ENCODE measurements around the gene C1orf174. TPM values are rescaled to one million over a fixed set of nuclear protein-coding genes. Genes with fewer than 3 reads are reported as not detected.
A peak's percentile ranks its signal among the peaks of the same experiment; 100 is the strongest.

Gene C1orf174
- total RNA-seq, 2 donors from 2014 or later, result 14.8 to 15.6 TPM

GRCh38 chr1:3910049-3910731 lies 10.1 kb upstream of the C1orf174 start:
- Histone ChIP-seq H3K4me3 (no peak overlapping the region), H3K36me3 (replicated peaks in 1 of 2; ENCODE audit: insufficient read depth in 1 of 2, low read depth in 2 of 2) (no peaks in the 10 kb centered on the region), H3K27ac (no peak overlapping the region), H3K9me3 (no peaks in the 10 kb centered on the region), H3K4me1 (peaks cover 10% of the 10 kb centered on the region), H3K27me3 (no peaks in the 10 kb centered on the region)
- intact Hi-C loops (cut with DNase I), result loop anchor here (5.0 kb wide), 1 partner anchor 1837 kb away; no protein-coding TSS in a partner anchor
- DNase-seq (peak in 1 of 4 donors; percentile 4), ATAC-seq (no peak)
- TF ChIP-seq, protein P1, sequence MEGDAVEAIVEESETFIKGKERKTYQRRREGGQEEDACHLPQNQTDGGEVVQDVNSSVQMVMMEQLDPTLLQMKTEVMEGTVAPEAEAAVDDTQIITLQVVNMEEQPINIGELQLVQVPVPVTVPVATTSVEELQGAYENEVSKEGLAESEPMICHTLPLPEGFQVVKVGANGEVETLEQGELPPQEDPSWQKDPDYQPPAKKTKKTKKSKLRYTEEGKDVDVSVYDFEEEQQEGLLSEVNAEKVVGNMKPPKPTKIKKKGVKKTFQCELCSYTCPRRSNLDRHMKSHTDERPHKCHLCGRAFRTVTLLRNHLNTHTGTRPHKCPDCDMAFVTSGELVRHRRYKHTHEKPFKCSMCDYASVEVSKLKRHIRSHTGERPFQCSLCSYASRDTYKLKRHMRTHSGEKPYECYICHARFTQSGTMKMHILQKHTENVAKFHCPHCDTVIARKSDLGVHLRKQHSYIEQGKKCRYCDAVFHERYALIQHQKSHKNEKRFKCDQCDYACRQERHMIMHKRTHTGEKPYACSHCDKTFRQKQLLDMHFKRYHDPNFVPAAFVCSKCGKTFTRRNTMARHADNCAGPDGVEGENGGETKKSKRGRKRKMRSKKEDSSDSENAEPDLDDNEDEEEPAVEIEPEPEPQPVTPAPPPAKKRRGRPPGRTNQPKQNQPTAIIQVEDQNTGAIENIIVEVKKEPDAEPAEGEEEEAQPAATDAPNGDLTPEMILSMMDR (IDR thresholded peaks at IDR 0.05), result no peak
- no peak for TF ChIP-seq POLR2A (IDR thresholded peaks at IDR 0.05)
- WGBS, 2 donors, result 70 to 79% methylated on average over 8 to 28 of the region's 30 CpGs

- H3K27ac ChIP-seq, result no peak overlapping the region
- no peaks in the 10 kb centered on the region for H3K27me3 ChIP-seq
- intact Hi-C loops (cut with DNase I), result loop anchor here (5.0 kb wide), 1 partner anchor 1838 kb away; no protein-coding TSS in a partner anchor
- no peak overlapping the region for H3K4me3 ChIP-seq
- H3K9me3 ChIP-seq, result no peaks in the 10 kb centered on the region
- ATAC-seq (no peak), DNase-seq (peak in 1 of 4 donors; percentile 2)
- TF ChIP-seq POLR2A (IDR thresholded peaks at IDR 0.05), result no peak
- TF ChIP-seq, protein P1 (IDR thresholded peaks at IDR 0.05), result no peak
- peaks cover 10% of the 10 kb centered on the region for H3K4me1 ChIP-seq
- no peaks in the 10 kb centered on the region for H3K36me3 ChIP-seq (replicated peaks in 1 of 2; ENCODE audit: insufficient read depth in 1 of 2, low read depth in 2 of 2)
- 53 to 62% methylated on average over 7 of the region's 7 CpGs for WGBS, 2 donors
These were observed 9.5 kb upstream of the C1orf174 start for GRCh38 chr1:3909615-3910014.

DNA sequence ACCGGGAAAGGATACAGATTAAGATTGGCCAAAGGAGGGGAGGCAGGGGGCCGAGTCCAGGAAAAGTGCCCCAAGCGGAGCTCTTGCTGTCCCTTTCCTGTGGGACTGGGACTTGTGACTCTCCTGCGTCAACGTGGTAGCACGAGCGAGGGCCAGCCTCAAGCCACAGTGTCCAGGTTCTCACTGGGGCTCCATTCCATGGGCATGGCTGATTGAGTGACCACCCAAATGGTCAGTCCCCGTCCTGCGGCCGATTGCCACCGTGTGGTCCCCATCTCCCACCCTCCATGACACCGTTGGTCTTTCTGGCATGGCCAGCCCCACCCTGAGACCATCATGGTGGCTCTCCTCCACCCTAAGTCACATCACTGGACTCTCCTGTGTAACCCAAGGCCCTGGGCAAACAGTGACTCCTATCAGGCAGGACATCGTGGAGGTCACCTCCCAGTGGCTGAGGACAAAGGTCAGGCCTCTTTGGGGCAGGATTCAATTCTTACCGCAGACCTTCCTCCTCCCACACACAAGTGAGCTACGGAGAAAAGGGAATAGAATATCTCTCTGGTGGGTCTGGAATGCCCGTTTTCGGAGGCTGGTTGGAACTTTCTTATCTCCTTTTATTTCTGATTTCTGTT lies 8.9 kb upstream of the C1orf174 start:
- no peak for TF ChIP-seq POLR2A (IDR thresholded peaks at IDR 0.05)
- TF ChIP-seq, protein P1 (IDR thresholded peaks at IDR 0.05), result no peak

DNA sequence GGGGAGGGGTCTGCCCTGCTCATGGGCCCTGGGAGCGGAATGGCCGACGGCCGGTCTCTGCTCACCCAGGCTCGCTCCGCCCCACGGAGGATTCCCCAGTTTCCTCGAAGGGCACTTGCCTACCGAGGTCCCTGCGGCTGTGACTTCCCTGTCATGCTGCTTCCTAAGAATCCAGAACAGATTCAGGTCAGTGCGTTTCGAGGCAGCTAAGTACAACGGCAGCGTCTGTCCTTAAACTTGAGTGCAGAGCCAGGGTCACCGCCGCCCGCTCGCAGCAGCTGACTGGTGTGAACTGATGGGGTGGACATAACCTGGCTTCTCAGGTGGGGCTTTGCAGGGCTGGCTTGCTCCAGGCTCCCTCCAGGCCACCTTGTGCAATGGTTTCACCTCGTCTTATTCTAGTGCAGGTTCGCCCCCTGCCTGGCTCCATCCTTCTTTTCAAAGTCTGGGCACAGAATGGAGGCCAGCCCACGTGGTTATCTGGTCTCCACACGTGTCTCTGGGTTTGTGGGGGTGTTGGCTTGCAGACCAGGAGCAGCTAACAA lies 7.6 kb upstream of the C1orf174 start:
- no peak for TF ChIP-seq POLR2A (IDR thresholded peaks at IDR 0.05)
- TF ChIP-seq, protein P1 (IDR thresholded peaks at IDR 0.05), result no peak
- 77 to 83% methylated on average over 7 to 22 of the region's 22 CpGs for WGBS, 2 donors
- DNase-seq (peak in 2 of 4 donors; percentile 3 to 4), ATAC-seq (no peak)
- intact Hi-C loops (cut with DNase I), result no loop called here
- Histone ChIP-seq H3K27me3 (no peaks in the 10 kb centered on the region), H3K4me3 (no peak overlapping the region), H3K9me3 (no peaks in the 10 kb centered on the region), H3K27ac (no peak overlapping the region), H3K4me1 (peaks cover 17% of the 10 kb centered on the region), H3K36me3 (replicated peaks in 1 of 2; ENCODE audit: insufficient read depth in 1 of 2, low read depth in 2 of 2) (no peaks in the 10 kb centered on the region)

More for the DNA sequence above, 8.9 kb upstream of the C1orf174 start:
- H3K27me3 ChIP-seq, result no peaks in the 10 kb centered on the region
- no peak overlapping the region for H3K4me3 ChIP-seq
- intact Hi-C loops (cut with DNase I), result no loop called here
- H3K27ac ChIP-seq, result no peak overlapping the region
- H3K9me3 ChIP-seq, result no peaks in the 10 kb centered on the region
- WGBS, 2 donors, result 69 to 76% methylated on average over 16 to 17 of the region's 17 CpGs
- peak in 1 of 4 donors; percentile 3 for DNase-seq
- no peak for ATAC-seq
- H3K36me3 ChIP-seq (replicated peaks in 1 of 2; ENCODE audit: insufficient read depth in 1 of 2, low read depth in 2 of 2), result no peaks in the 10 kb centered on the region
- H3K4me1 ChIP-seq, result peaks cover 10% of the 10 kb centered on the region

All from body of pancreas (tissue), 4 donors.